ENCODE measurements around the gene ADGRL2.

DNA sequence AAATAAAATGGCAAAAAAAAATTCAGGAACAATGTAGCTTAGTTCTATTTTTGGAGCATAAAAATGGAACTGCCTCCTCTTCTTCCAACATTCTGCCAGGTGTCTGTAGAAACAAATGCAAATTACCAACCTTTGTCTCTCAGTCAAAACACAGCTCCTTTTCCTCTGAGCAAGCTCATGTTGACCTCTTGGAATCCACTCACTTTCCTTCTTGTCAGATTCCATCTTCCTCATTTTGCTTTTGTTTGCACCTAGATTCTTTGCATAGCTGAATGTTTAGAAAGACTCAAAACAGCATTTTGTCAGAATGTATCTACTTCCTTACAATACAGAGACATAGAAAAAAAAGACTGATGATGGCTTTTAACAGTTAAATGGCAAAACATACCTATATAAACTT is 178.2 kb downstream of the ADGRL2 start:
- no peak for TF ChIP-seq EZH2 (IDR thresholded peaks at IDR 0.05; ENCODE audit: borderline replicate concordance, low read length)
- TF ChIP-seq, protein P1, sequence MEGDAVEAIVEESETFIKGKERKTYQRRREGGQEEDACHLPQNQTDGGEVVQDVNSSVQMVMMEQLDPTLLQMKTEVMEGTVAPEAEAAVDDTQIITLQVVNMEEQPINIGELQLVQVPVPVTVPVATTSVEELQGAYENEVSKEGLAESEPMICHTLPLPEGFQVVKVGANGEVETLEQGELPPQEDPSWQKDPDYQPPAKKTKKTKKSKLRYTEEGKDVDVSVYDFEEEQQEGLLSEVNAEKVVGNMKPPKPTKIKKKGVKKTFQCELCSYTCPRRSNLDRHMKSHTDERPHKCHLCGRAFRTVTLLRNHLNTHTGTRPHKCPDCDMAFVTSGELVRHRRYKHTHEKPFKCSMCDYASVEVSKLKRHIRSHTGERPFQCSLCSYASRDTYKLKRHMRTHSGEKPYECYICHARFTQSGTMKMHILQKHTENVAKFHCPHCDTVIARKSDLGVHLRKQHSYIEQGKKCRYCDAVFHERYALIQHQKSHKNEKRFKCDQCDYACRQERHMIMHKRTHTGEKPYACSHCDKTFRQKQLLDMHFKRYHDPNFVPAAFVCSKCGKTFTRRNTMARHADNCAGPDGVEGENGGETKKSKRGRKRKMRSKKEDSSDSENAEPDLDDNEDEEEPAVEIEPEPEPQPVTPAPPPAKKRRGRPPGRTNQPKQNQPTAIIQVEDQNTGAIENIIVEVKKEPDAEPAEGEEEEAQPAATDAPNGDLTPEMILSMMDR (conservative IDR thresholded peaks at IDR 0.05 in 1 of 2, IDR thresholded peaks at IDR 0.05 in 1 of 2; ENCODE audit: extremely low read depth in 1 of 2, insufficient read depth in 1 of 2, low read depth in 1 of 2, low read length in 2 of 2) = no peak
